KOPT-K1 (cell line): ENCODE data around the gene AOC1.

Experiments
- H3K27ac ChIP-seq: fragments of 200-600 bp; sonication (generic); 2 replicates; pipeline ENCODE4 v1.5.1; 2016; ENCODE audit warnings: antibody characterized with exemption, mild to moderate bottlenecking, low read depth, low read length; ENCODE audit not compliant: poor library complexity, severe bottlenecking
- H3K36me3 ChIP-seq: fragments of 200-600 bp; sonication (generic); 2 replicates; pipeline ENCODE4 v1.5.1; 2017; ENCODE audit warnings: antibody characterized with exemption, mild to moderate bottlenecking, low read length, moderate library complexity; ENCODE audit not compliant: insufficient read depth
- H3K9me3 ChIP-seq: fragments of 200-600 bp; sonication (generic); 2 replicates; pipeline ENCODE4 v1.5.1; 2017; ENCODE audit warnings: antibody characterized with exemption, low read length, mild to moderate bottlenecking; ENCODE audit not compliant: insufficient read depth, poor library complexity, severe bottlenecking

AOC1 gene

DNA sequence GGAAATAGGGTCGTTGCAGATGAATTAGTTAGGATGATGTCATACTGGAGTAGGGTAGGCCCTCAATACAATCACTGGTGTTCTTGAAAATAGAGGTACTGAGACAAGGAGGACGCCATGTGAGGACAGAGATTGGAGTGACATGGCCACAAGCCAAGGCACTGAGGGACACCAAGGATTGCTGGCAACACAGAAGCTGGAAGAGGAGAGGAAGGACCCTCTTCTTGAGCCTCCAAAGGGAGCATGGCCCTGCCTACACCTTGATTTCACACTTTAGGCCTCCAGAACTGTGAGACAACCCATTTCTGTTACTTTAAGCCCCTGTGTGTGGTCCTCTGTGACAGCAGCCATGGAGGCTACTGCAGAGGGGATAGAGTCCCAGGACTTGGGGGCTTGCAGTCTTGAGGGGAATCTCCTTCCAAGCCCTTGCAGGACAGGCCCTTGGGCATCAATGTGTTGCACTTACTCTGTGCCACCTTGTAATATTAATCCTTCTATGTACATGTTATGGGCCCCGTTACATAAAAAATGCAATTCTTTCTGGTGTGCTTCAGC lies 3.7 kb upstream of the AOC1 start:
- Histone ChIP-seq H3K9me3 (no peaks in the 10 kb centered on the region), H3K36me3 (no peaks in the 10 kb centered on the region), H3K27ac (no peak overlapping the region)

DNA sequence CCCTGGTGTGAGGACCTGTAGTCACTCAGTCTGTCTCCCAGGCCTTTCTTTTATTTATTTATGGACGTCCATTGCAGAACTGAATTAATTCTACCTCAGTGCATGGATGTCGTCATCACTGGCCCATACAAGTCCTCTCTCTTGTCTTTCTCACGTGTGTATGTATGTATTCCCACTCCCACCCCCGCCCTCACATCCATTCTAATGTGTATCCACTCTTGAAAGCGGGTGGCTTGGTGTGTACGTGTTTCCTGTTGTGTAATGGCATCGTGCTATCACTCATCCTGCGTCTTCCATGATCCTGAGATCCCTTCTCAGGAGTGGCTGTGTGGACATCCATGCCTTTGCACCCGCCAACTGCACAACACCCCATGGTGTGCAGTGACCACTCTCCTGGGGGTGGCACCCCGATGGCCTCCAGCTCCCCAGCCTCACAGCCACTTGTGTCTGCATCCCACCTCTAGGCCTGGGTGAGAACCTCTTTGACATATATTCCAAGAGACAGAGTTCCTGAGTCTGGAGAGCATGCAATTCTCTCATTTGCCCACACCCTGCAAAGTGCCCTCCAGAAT lies 3.0 kb upstream of the AOC1 start:
- Histone ChIP-seq H3K36me3 (no peaks in the 10 kb centered on the region), H3K27ac (no peak overlapping the region), H3K9me3 (no peaks in the 10 kb centered on the region)

DNA sequence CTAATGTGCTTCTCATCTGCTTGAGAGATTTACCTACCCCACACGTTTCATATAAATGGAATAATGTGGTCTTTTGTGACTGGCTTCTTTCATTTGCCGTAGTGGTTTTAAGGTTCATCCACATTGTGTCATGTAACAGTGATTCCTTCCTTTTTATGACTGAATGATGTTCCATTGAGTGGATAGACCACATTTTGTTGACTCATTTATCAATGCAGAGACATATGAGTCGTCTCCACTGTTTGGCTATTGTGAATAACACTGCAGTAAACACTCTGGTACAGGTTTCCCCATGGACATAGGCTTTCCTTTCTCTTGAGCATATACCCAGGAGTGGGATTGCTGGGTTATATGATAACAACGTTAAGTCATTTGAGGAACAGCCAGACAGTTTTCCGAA lies 2.0 kb upstream of the AOC1 start:
- H3K27ac ChIP-seq, result no peak overlapping the region
- H3K9me3 ChIP-seq, result no peaks in the 10 kb centered on the region
- H3K36me3 ChIP-seq, result no peaks in the 10 kb centered on the region

DNA sequence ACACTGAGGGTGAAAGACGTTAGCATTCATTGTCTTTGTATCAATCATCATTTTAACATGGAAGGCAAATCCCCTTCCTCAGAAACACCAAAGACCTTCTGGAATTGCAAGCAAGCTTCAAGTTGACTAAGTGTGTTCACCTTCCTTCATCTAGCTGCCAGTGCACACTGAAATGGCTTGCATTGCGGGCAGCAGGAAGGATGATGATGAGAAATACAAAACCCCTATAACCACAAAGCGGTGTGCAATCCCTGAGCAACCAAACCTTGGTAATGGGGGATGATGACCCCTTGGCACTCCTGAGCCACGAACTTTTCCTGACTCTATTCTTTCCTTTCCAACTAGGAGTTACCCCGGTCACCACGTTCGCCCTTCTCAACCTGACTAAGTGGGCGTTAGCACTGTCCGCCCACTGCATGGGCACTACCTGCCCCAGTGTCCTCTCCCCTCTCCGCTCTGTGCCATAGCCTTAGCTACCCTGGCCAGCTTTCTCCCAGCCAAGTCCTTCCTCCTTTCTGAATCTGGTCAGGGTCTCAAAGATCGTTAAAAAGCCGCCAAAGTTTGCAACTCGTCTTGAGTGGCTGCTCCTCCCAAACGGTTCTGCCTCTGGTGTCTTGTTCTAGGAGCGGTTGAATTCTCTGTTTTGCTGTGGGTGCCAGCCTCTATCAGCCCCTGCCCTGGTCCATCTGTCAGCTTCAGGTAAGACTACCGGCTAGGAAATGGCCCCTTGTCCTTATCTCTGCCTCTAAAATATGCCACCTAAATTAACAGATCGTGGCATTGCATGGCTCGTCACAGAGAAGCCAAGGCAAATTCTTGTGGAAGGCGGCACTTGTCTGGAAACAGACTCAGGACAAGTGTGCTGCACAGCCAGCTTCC lies 586 bp upstream of the AOC1 start:
- H3K36me3 ChIP-seq, result no peaks in the 10 kb centered on the region
- H3K27ac ChIP-seq, result no peak overlapping the region
- no peaks in the 10 kb centered on the region for H3K9me3 ChIP-seq

DNA sequence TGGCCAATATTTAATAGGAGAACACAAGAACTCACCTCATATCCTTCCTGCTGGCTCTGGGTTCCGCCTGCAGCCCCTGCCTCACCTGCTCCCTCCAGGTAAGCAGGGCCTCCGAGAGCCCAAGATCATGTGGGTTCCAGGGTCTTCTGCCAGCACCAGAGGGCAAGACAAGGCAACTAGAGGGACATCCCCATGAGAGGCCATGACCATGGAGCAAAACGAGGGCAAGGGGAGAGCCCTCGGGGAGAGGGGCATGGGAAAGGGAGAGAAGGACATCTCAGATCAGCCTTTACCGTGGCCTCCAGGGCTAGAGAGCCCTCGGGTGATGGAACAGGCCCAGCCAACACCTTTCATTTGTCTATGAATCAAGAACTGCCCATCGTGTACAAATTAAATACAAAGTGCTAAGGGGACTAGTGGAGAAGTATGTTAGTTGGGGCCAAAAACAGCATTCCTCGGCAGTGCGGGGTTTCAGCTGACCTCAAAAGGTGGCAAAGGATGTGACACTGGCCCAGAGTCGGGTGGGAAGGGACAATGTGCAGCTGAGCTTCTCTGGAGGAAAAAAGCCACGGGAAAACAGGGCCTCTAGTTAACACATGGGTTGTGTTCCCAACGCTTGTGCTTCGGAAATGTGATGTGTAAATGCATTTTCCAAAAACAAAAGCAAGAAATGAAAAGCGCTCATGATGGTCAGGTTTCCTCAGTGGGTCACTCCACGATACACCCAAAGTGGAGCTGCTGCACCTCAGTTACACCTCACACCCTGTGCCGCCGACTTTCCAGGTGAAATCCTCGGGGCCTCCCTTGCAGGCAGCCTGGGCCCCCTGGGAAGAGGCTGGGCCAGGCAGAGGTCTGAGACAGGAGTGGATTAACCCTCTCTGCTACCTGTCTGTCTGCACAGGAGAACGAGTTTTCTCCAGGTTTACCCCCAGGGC lies 2.0 kb downstream of the AOC1 start:
- Histone ChIP-seq H3K36me3 (no peaks in the 10 kb centered on the region), H3K9me3 (no peaks in the 10 kb centered on the region), H3K27ac (no peak overlapping the region)

DNA sequence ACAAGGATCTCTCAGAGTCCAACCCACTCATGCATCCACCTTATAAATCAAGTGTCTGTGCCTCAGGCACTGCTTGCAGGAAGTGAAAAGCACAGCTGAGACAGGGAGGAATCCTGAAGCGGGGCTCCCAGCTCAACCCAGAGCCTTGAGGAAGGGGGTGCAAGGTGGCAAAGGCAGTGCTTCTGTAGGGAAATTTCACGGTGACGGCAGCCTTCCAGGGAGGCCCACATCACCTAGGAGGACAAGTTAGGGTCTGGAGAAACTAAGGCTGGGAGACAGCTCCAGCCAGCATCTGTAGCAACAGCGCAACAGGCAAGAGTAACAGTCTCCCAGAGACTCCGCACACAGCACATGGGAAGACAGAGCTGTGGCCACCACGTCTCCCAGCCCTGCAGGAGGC lies 2.7 kb downstream of the AOC1 start:
- Histone ChIP-seq H3K36me3 (no peaks in the 10 kb centered on the region), H3K27ac (no peak overlapping the region), H3K9me3 (no peaks in the 10 kb centered on the region)

DNA sequence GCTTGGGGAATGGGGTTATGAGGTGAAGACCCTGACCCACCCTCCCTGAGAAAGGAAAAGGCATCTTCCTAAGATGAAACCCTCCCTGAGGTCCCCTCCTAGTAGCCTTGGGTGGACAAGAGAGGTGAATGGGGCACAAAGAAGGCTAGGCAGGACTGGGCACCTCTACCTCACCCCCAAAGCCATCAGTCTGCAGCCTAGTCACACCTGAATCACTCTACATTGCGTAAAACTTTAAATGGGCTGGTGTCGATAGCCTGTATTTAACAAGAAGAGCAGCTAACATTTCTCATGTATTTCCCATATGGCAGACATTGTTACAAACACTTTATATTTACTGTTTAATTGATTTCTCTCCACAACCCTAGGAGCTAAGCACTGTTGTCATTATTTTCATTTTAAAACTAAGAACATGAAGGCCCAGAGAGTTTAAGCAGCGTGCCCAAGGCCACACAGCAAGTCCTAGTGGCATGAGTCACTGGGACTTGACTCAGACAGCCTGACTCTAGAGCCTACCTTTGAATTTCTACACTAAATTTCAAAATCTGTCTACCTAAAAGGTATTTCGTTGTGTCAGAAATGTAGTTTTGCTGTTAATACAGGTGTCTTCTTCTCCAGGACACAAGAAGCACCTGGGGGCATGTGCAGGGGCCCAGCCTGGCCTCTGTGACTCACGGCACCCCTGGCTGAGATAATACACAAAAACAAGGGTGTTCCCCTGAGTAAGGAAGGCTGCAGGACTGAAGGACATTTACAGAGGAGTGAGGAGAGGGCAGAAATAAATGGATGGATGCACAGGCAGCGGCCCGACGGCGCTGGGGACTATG lies 3.4 kb downstream of the AOC1 start:
- Histone ChIP-seq H3K36me3 (no peaks in the 10 kb centered on the region), H3K9me3 (no peaks in the 10 kb centered on the region), H3K27ac (no peak overlapping the region)

DNA sequence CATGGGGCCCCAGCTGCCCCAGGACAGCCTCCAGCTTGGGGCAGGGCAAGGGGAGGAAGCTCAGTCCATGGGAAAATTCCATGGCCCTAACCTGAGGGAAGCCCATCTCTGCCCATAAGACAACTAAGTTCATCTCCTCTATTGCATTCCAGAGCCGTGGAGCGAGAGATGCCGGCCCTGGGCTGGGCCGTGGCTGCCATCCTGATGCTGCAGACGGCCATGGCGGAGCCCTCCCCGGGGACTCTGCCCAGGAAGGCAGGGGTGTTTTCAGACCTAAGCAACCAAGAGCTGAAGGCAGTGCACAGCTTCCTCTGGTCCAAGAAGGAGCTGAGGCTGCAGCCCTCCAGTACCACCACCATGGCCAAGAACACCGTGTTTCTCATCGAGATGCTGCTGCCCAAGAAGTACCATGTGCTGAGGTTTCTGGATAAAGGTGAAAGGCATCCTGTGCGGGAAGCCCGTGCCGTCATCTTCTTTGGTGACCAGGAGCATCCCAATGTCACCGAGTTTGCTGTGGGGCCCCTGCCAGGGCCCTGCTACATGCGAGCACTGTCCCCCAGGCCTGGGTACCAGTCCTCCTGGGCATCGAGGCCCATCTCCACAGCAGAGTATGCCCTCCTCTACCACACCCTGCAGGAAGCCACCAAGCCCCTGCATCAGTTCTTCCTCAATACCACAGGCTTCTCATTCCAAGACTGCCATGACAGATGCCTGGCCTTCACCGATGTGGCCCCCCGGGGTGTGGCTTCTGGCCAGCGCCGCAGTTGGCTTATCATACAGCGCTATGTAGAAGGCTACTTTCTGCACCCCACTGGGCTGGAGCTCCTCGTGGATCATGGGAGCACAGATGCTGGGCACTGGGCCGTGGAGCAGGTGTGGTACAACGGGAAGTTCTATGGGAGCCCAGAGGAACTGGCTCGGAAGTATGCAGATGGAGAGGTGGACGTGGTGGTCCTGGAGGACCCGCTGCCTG lies 4.3 kb downstream of the AOC1 start:
- Histone ChIP-seq H3K36me3 (no peaks in the 10 kb centered on the region), H3K27ac (no peak overlapping the region)

DNA sequence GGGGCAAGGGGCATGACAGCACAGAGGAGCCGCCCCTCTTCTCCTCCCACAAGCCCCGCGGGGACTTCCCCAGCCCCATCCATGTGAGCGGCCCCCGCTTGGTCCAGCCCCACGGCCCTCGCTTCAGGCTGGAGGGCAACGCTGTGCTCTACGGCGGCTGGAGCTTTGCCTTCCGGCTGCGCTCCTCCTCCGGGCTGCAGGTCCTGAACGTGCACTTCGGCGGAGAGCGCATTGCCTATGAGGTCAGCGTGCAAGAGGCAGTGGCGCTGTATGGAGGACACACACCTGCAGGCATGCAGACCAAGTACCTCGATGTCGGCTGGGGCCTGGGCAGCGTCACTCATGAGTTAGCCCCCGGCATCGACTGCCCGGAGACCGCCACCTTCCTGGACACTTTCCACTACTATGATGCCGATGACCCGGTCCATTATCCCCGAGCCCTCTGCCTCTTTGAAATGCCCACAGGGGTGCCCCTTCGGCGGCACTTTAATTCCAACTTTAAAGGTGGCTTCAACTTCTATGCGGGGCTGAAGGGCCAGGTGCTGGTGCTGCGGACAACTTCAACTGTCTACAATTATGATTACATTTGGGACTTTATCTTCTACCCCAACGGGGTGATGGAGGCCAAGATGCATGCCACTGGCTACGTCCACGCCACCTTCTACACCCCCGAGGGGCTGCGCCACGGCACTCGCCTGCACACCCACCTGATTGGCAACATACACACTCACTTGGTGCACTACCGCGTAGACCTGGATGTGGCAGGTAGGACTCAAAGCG lies 5.1 kb downstream of the AOC1 start:
- Histone ChIP-seq H3K36me3 (no peaks in the 10 kb centered on the region), H3K27ac (no peak overlapping the region), H3K9me3 (no peaks in the 10 kb centered on the region)

More for the DNA sequence above, 4.3 kb downstream of the AOC1 start:
- H3K9me3 ChIP-seq, result no peaks in the 10 kb centered on the region

DNA sequence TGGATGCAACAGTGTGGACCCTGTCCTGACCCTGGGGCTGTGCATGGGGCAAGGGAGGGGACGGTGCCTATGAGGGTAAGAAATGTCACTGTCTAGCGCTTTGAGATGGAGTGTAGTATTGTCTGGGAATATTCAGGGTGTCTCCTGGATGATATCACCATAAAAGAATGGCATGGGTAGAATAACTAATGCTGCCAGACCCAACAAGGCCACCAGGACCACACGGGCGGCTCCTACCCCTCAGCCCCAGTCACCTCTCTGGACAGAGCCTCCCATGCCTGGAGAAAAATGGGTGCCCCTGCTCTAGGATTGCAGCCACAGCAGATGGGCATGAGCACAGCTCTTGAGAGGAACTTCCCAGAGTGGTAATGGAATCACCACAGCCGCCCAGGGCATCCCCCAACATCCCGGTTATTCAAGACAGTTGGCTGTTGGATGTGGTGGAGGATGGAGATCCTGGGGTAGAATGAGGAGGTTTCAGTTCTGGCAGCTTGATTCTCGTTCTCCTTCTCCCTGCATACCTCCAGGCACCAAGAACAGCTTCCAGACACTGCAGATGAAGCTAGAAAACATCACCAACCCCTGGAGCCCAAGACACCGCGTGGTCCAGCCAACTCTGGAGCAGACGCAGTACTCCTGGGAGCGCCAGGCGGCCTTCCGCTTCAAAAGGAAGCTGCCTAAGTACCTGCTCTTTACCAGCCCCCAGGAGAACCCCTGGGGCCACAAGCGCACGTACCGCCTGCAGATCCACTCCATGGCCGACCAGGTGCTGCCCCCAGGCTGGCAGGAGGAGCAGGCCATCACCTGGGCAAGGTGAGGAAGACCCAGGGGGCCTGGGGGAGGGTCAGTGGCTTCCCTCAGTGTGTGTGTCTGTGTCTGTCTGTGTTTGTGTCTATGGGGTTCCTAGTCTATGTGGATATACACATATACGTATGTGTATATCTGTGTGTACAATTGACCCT lies 6.2 kb downstream of the AOC1 start:
- no peaks in the 10 kb centered on the region for H3K36me3 ChIP-seq
- H3K9me3 ChIP-seq, result no peaks in the 10 kb centered on the region
- no peak overlapping the region for H3K27ac ChIP-seq

DNA sequence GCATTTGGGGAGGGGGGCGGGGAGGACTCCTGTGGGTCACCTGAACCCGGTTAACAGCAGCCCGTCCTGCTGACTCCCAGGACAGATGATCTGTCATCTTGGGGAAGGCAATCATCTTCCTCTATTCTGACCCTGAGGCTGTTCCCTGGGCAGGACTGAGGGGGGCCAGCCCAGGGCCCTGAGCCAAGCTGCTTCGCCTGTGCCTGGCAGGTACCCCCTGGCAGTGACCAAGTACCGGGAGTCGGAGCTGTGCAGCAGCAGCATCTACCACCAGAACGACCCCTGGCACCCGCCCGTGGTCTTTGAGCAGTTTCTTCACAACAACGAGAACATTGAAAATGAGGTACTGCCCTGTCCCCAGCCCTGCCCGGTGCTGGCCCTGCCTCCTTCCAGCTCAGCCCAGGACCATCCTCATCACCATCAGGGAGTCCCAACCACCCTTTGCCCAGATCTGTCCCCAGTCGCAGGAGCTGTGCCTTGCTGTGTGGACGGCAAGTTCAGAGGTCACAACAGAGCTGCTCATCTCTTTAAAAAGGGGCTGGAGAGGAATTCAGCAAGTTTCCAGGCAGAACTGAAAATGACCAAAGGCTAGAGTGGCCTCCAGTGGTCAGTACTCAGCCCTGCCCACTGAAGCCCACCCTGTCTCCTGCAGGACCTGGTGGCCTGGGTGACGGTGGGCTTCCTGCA lies 8.1 kb downstream of the AOC1 start:
- Histone ChIP-seq H3K36me3 (no peaks in the 10 kb centered on the region), H3K9me3 (no peaks in the 10 kb centered on the region), H3K27ac (no peak overlapping the region)

DNA sequence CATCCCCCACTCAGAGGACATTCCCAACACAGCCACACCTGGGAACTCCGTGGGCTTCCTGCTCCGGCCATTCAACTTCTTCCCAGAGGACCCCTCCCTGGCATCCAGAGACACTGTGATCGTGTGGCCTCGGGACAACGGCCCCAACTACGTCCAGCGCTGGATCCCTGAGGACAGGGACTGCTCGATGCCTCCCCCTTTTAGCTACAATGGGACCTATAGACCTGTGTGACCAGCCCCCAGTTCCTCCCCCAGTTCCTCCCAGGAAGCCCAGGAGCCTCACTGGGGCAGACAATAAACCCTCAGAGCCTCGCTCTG lies 8.6 kb downstream of the AOC1 start:
- Histone ChIP-seq H3K27ac (no peak overlapping the region), H3K36me3 (no peaks in the 10 kb centered on the region), H3K9me3 (no peaks in the 10 kb centered on the region)
